SK-N-SH (cell line): ENCODE data around the gene ERV3-1.
"Not testable (repeated sequence)": the region's sequence is repeated elsewhere in the genome, so short reads cannot be mapped to it uniquely, and the experiment has no call there.

Source experiments
- CTCF ChIP-seq: fragments of 200-600 bp; sonication (generic); IDR thresholded peaks from 2 replicates; pipeline ENCODE4 v1.6.1; 2017; ENCODE audit warnings: antibody characterized with exemption, mild to moderate bottlenecking, moderate library complexity
- RAD21 ChIP-seq: IDR thresholded peaks from 2 replicates; pipeline ENCODE4 v1.6.1; 2012; ENCODE audit warnings: mild to moderate bottlenecking, low read length
- TAF1 ChIP-seq: IDR thresholded peaks from 2 replicates; pipeline ENCODE4 v1.6.1; 2012; ENCODE audit warnings: low read depth, mild to moderate bottlenecking, low read length, moderate library complexity, borderline replicate concordance

GRCh38 chr7:65055786-65056185 lies 49.3 kb upstream of the ERV3-1 start:
- TF ChIP-seq CTCF, RAD21, TAF1: not testable (repeated sequence)
